Gastrocnemius medialis (tissue), 4 donors: ENCODE results near the gene UBR3.
"Not testable (repeated sequence)": the region's sequence is repeated elsewhere in the genome, so short reads cannot be mapped to it uniquely, and the experiment has no call there.

Experiments
- POLR2A ChIP-seq, 2 donors: fragments of 450-650 bp; IDR thresholded peaks; one replicate each; pipeline ENCODE4 v1.6.1; 2017; ENCODE audit warnings: antibody characterized with exemption in 2 of 2, mild to moderate bottlenecking in 2 of 2, moderate library complexity in 2 of 2
- TF ChIP-seq, protein P1 (sequence below), 5 experiments: fragments of 450-650 bp in 3 of 5; fragments of 200-600 bp in 2 of 5; sonication (generic) in 2 of 5; IDR thresholded peaks in 4 of 5; conservative IDR thresholded peaks in 1 of 5; 1 replicate in 4 of 5; 2 replicates in 1 of 5; pipeline ENCODE4 v1.5.1; 2016 to 2019; ENCODE audit warnings: antibody characterized with exemption in 5 of 5, mild to moderate bottlenecking in 3 of 5, moderate library complexity in 3 of 5

GRCh38 chr2:169866230-169866629 is 39.0 kb downstream of the UBR3 start:
- TF ChIP-seq, protein P1, sequence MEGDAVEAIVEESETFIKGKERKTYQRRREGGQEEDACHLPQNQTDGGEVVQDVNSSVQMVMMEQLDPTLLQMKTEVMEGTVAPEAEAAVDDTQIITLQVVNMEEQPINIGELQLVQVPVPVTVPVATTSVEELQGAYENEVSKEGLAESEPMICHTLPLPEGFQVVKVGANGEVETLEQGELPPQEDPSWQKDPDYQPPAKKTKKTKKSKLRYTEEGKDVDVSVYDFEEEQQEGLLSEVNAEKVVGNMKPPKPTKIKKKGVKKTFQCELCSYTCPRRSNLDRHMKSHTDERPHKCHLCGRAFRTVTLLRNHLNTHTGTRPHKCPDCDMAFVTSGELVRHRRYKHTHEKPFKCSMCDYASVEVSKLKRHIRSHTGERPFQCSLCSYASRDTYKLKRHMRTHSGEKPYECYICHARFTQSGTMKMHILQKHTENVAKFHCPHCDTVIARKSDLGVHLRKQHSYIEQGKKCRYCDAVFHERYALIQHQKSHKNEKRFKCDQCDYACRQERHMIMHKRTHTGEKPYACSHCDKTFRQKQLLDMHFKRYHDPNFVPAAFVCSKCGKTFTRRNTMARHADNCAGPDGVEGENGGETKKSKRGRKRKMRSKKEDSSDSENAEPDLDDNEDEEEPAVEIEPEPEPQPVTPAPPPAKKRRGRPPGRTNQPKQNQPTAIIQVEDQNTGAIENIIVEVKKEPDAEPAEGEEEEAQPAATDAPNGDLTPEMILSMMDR (IDR thresholded peaks at IDR 0.05 in 4 of 5, conservative IDR thresholded peaks at IDR 0.05 in 1 of 5): not testable (repeated sequence)
- not testable (repeated sequence) for TF ChIP-seq POLR2A (IDR thresholded peaks at IDR 0.05)
